Heart right ventricle (tissue), 16 donors: Measurements from ENCODE around the gene ME3. TPM values are rescaled to one million over a fixed set of nuclear protein-coding genes. Genes with fewer than 3 reads are reported as not detected.
A peak's percentile ranks its signal among the peaks of the same experiment; 100 is the strongest.

Experiments used
- ATAC-seq, 8 donors: fragments of 200-7000 bp; cut with Tn5 transposase; one replicate each; pipeline ENCODE4 v1.9.1; 2020; ENCODE audit warnings: mild to moderate bottlenecking in 8 of 8, moderate library complexity in 8 of 8, moderate number of reproducible peaks in 1 of 8
- DNase-seq, 2 donors: peaks; one replicate each; pipeline ENCODE4 v3.0.0-alpha.2; 2020
- H3K27ac ChIP-seq, 10 donors: fragments of 200-600 bp; sonication (generic) in 2 of 10; one replicate each; pipeline versions ENCODE4 v1.5.0 to v1.8.0; 2020 to 2022; ENCODE audit warnings: mild to moderate bottlenecking in 3 of 10
- H3K27me3 ChIP-seq, 7 donors: fragments of 200-600 bp; one replicate each; pipeline ENCODE4 v1.8.0; 2021 to 2022; ENCODE audit warnings: mild to moderate bottlenecking in 2 of 7
- H3K36me3 ChIP-seq, 9 donors: fragments of 200-600 bp; sonication (generic) in 1 of 9; one replicate each; pipeline versions ENCODE4 v1.5.0 to v1.8.0; 2020 to 2022; ENCODE audit warnings: mild to moderate bottlenecking in 2 of 9
- H3K4me1 ChIP-seq, 9 donors: fragments of 200-600 bp; sonication (generic) in 1 of 9; one replicate each; pipeline versions ENCODE4 v1.5.0 to v1.8.0; 2020 to 2022; ENCODE audit warnings: mild to moderate bottlenecking in 4 of 9
- H3K4me3 ChIP-seq, 10 donors: fragments of 200-600 bp; sonication (generic) in 2 of 10; one replicate each; pipeline versions ENCODE4 v1.5.0 to v1.8.0; 2020 to 2022; ENCODE audit warnings: mild to moderate bottlenecking in 7 of 10, moderate library complexity in 2 of 10
- H3K9me3 ChIP-seq, 11 donors: fragments of 200-600 bp in 10 of 11; sonication (generic) in 2 of 11; one replicate each; pipeline versions ENCODE4 v1.5.0 to v1.8.0; 2013 to 2022; ENCODE audit warnings: mild to moderate bottlenecking in 2 of 11, control low read depth in 1 of 11, moderate library complexity in 1 of 11
- WGBS, 2 donors: extraction: QIAGEN DNeasy Blood & Tissue Kit; methylation state at CpG; one replicate each; pipeline ENCODE4 v1.1.7; 2013; ENCODE audit warnings: inconsistent platforms in 1 of 2; 5-methylcytosine and 5-hydroxymethylcytosine counted together
- intact Hi-C, 10 donors: fragments of 100-400 bp; cut with DNase I; formaldehyde crosslinking; loops; one replicate each; pipeline versions ENCODE4 v1.11.1 to v1.14.2; 2022
- polyA plus RNA-seq, 2 donors: library from polyadenylated mRNA; stranded (reverse); fragments of 200-250 nt; gene quantifications; one replicate each; pipeline ENCODE4 v1.2.3, GENCODE V29; 2013
- total RNA-seq, 10 donors: library from RNA; stranded (reverse); fragmentation: NEBNext Ultra II Directional in 3 of 10; extraction: Animal tissue kit (Norgen Biotek cat#: 25700) in 3 of 10; gene quantifications; one replicate each; pipeline versions ENCODE4 v1.2.1 to v1.2.4, GENCODE V29; 2021 to 2023
- TF ChIP-seq, protein P1 (sequence below), 9 donors: fragments of 200-600 bp; sonication (generic) in 2 of 9; IDR thresholded peaks; one replicate each; pipeline versions ENCODE4 v1.5.0 to v1.8.0; 2021 to 2022; ENCODE audit warnings: antibody characterized with exemption in 9 of 9, mild to moderate bottlenecking in 5 of 9, moderate library complexity in 1 of 9
- donor health status: Arrhythmogenic right ventricular cardiomyopathy.
- donor health status: ischemic (EF 13 %, LVEDD 7.1; RV severe dilation, severe dysfunction).
- donor health status: healthy with polysubstance abuse.
- donor health status: DM: no; HTN: yes; CAD: no.
- donor health status: DM: no; HTN: no; CAD: no.
- donor health status: ischemic (EF 25% LVEDD 6.9; RV normal size, moderate dysfunction).
- donor health status: ischemic (EF 25% LVEDD 5.7; RV mildly dilated, moderate dysfunction).
- donor health status: healthy.
- donor health status: DM: yes; HTN: yes; CAD: no.
- donor health status: Ischemic cardiomyopathy.
- donor health status: ischemic (EF 35%, LVEDD 5.7; RV mildly dilated, moderate dysfunction).
- donor health status: nonischemic (EF 11% LVEDD 7.7; RV severe dilation, severe dysfunction).
- donor health status: DM: yes; HTN: yes; CAD: no.
- donor health status: PGD.
- donor health status: ischemic (EF 29% LVEDD 5.4; RV normal size, mild dysfunction).
- donor health status: nonischemic (EF 23%, LVEDD 6.1; RV moderate dilation, normal function).

The ME3 gene
- total and polyA plus RNA-seq, 12 donors: 17.2 to 46.8 (median 33.7) TPM

DNA sequence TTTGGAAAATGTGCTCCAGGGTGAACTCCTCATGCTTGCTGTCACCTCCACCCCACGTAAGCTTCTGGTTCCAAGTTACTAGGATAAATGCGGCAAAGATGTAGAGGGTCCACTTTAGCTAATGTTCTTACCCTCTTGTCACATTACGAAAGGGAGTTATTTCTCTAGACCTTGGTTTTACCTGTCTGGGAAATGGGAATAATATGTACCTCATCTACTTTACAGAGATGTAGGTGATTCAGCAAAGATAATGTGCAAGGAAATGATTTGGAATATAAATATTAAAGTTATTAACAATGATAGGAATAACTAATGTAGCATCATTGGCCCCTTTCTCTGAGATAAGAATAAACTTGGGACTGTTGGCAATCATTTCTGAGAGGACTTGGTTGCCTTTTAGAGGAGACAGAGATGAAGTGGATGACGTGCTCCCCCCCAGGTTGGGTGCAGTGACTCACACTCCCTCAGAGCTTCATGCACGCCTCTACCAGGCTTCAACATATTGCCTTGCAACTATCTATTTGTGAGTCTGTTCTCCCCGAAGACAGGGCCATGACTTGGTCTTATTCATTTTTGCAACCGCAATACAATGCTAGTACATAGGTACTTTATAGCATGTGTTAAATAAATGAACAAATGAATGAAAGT lies 97.1 kb downstream of the ME3 start:
- Histone ChIP-seq H3K4me3 (no peak overlapping the region), H3K9me3 (no peaks in the 10 kb centered on the region), H3K27me3 (no peaks in the 10 kb centered on the region), H3K4me1 (peaks cover 8 to 57% (median 30%) of the 10 kb centered on the region in 9 donors), H3K36me3 (no peaks in the 10 kb centered on the region), H3K27ac (no peak overlapping the region)
- no peak for DNase-seq
- ATAC-seq: no peak
- WGBS, 2 donors: 89 to 95% methylated on average over 3 to 7 of the region's 7 CpGs
- intact Hi-C loops: no loop called here
- TF ChIP-seq, protein P1, sequence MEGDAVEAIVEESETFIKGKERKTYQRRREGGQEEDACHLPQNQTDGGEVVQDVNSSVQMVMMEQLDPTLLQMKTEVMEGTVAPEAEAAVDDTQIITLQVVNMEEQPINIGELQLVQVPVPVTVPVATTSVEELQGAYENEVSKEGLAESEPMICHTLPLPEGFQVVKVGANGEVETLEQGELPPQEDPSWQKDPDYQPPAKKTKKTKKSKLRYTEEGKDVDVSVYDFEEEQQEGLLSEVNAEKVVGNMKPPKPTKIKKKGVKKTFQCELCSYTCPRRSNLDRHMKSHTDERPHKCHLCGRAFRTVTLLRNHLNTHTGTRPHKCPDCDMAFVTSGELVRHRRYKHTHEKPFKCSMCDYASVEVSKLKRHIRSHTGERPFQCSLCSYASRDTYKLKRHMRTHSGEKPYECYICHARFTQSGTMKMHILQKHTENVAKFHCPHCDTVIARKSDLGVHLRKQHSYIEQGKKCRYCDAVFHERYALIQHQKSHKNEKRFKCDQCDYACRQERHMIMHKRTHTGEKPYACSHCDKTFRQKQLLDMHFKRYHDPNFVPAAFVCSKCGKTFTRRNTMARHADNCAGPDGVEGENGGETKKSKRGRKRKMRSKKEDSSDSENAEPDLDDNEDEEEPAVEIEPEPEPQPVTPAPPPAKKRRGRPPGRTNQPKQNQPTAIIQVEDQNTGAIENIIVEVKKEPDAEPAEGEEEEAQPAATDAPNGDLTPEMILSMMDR (IDR thresholded peaks at IDR 0.05): no peak

- DNase-seq: no peak
- Histone ChIP-seq H3K9me3 (no peaks in the 10 kb centered on the region), H3K27me3 (no peaks in the 10 kb centered on the region), H3K36me3 (no peaks in the 10 kb centered on the region), H3K27ac (no peak overlapping the region), H3K4me1 (peaks cover 8 to 50% (median 30%) of the 10 kb centered on the region in 9 donors), H3K4me3 (no peak overlapping the region)
- ATAC-seq: no peak
- intact Hi-C loops: no loop called here
- 42 to 55% methylated on average over 5 of the region's 5 CpGs for WGBS, 2 donors
- TF ChIP-seq, protein P1 (IDR thresholded peaks at IDR 0.05): no peak
These were observed 97.8 kb downstream of the ME3 start for GRCh38 chr11:86574493-86575207.

DNA sequence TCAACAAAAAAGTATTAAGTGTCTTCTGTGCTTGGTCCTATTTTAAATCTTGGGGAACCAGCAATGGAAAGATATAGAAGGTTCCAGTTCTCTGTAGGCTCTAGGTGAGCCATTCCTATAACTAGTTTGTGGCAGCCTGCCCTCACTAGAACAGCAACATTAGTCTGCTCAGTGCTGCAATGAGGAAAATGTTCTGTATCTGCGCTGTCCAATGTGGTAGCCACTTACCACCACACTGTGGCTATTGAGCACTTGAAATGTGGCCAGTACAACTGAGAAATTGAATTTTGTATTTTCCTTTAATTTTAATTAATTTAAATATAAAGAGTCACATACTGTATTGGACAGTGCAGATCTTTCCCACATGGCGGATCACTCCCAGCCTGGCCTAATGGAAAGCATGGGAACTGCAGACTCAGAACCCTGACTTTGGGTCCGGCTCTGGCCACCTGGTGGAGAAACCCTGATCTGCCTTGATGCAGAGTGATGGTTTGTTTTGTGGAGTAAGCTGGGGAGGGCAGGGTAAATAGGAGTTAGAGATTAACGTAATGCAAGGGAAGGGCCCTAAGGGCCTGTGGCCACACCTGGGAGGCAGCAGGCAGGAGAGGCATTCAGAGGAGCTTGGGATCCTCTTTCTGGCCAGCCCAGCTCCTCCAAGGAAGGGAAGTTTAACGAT lies 101.0 kb downstream of the ME3 start:
- ATAC-seq (no peak), DNase-seq (no peak)
- Histone ChIP-seq H3K27me3 (no peaks in the 10 kb centered on the region), H3K4me1 (peaks cover 0 to 33% (median 16%) of the 10 kb centered on the region in 9 donors), H3K4me3 (no peak overlapping the region), H3K27ac (no peak overlapping the region), H3K9me3 (no peaks in the 10 kb centered on the region), H3K36me3 (no peaks in the 10 kb centered on the region)
- whole genome bisulfite sequencing, 2 donors: 92 to 97% methylated on average over 5 of the region's 5 CpGs
- intact Hi-C loops: no loop called here
- TF ChIP-seq, protein P1 (IDR thresholded peaks at IDR 0.05): peak in 5 of 9 donors; percentile 15 to 35 (median 27)

GRCh38 chr11:86570451-86570850 lies 102.0 kb downstream of the ME3 start:
- H3K27me3 ChIP-seq: no peaks in the 10 kb centered on the region
- ATAC-seq (no peak), DNase-seq (no peak)
- no peak overlapping the region for H3K27ac ChIP-seq
- intact Hi-C loops: no loop called here
- TF ChIP-seq, protein P1 (IDR thresholded peaks at IDR 0.05): no peak
- H3K4me1 ChIP-seq: peaks cover 0 to 38% (median 16%) of the 10 kb centered on the region in 9 donors
- no peaks in the 10 kb centered on the region for H3K9me3 ChIP-seq
- no peaks in the 10 kb centered on the region for H3K36me3 ChIP-seq
- H3K4me3 ChIP-seq: no peak overlapping the region
- WGBS, 2 donors: 96 to 100% methylated on average over 3 of the region's 3 CpGs
